ENCODE data around the gene EBNA1BP2. TPM values are rescaled to one million over a fixed set of nuclear protein-coding genes. Genes with fewer than 3 reads are reported as not detected.

Gene EBNA1BP2
- total and polyA plus RNA-seq, 2 of the 13 experiments (the other 11 are each of a cell fraction or from before 2014, with no cell fraction given), result 27.1 to 102 TPM

DNA sequence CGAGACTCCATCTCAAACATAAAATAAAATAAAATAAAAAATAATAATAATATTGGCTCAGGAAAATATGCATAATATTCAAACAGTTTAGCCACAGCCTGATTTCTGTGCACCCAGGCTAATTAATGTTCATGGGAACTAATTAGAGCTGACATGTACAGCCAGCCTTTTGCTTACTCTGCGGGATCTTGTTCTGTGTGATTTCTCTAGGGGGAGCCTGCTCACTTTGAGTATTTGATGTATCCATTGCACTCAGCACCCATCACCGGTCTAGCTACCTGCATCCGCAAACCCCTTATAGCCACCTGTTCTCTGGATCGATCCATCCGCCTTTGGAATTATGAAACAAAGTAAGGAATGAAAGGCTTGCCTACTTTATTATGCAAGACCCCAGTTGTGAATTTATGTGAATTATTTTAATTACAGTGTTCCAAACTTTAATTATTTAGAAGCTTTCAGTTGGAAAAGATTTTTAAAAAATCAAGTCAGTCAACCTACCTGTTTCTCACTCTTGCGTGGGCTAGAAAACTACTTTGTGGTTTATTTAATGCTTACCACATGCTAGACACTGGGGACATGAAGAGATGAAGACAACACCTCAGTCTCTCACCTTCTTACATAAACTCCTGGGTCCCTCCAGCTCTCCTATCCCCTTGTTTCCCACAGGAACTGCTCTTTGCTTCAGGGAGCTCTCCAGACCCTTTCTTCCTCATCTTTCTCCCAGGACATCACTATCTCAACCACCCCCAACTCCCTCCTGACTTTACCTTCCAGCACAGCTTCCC is 25.4 kb upstream of the EBNA1BP2 start:
- Histone ChIP-seq H3K9me3 (ENCODE audit: low read length) (peaks cover 8% of the 10 kb centered on the region; the same call in 1 of the 2 replicates), H3K27ac (ENCODE audit: extremely low read length, insufficient read depth, low read length) (no peak overlapping the region), H4K20me1 (ENCODE audit: insufficient read depth, low read length) (no peaks in the 10 kb centered on the region), H3K9ac (ENCODE audit: insufficient read depth, low read depth, low read length) (no peak overlapping the region), H3K79me2 (ENCODE audit: insufficient read depth, low read length) (no peaks in the 10 kb centered on the region), H3K36me3 (replicated peaks in 1 of 2; ENCODE audit: control insufficient read depth in 1 of 2, insufficient read depth in 2 of 2, low read length in 2 of 2) (no peaks in the 10 kb centered on the region), H3K4me1 (ENCODE audit: insufficient read depth, low read length) (peaks cover 28% of the 10 kb centered on the region), H3K4me3 (replicated peaks in 1 of 3; ENCODE audit: insufficient read depth in 1 of 3, low read depth in 2 of 3, low read length in 3 of 3) (no peak overlapping the region), H2AFZ (ENCODE audit: low read length) (no peak overlapping the region), H3K4me2 (ENCODE audit: low read depth, low read length) (no peak overlapping the region), H3K27me3 (ENCODE audit: control insufficient read depth in 1 of 2, insufficient read depth in 2 of 2, low read length in 2 of 2) (no peaks in the 10 kb centered on the region)
- BruUV-seq (replicated peaks), result no TSS peak
- TF ChIP-seq RNF2 (conservative IDR thresholded peaks at IDR 0.05; ENCODE audit: low read depth) (no peak), MAFK (conservative IDR thresholded peaks at IDR 0.05 in 1 of 2, IDR thresholded peaks at IDR 0.05 in 1 of 2; ENCODE audit: low read length in 2 of 2) (peak in 1 of 2 experiments; percentile 30; a peak in 2 of 4 replicates), CENPX (CRISPR knock-in tag; IDR thresholded peaks at IDR 0.05) (no peak), MAFF (IDR thresholded peaks at IDR 0.05; ENCODE audit: low read depth, low read length) (peak; percentile 12; the same call in 1 of the 2 replicates)
- TF ChIP-seq, protein P1, sequence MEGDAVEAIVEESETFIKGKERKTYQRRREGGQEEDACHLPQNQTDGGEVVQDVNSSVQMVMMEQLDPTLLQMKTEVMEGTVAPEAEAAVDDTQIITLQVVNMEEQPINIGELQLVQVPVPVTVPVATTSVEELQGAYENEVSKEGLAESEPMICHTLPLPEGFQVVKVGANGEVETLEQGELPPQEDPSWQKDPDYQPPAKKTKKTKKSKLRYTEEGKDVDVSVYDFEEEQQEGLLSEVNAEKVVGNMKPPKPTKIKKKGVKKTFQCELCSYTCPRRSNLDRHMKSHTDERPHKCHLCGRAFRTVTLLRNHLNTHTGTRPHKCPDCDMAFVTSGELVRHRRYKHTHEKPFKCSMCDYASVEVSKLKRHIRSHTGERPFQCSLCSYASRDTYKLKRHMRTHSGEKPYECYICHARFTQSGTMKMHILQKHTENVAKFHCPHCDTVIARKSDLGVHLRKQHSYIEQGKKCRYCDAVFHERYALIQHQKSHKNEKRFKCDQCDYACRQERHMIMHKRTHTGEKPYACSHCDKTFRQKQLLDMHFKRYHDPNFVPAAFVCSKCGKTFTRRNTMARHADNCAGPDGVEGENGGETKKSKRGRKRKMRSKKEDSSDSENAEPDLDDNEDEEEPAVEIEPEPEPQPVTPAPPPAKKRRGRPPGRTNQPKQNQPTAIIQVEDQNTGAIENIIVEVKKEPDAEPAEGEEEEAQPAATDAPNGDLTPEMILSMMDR (CRISPR knock-in tag; IDR thresholded peaks at IDR 0.05), result peak; percentile 24
- FAIRE-seq (no peak), DNase-seq (ENCODE audit: low spot score) (peak; percentile 24), ATAC-seq (0 out of 3 replicates have a peak, but pooled peaks have one; percentile 39)
- 73% methylated on average over 7 of the region's 7 CpGs for WGBS (ENCODE audit: low lambda C conversion rate)
- ChIA-PET CTCF (ENCODE audit: low intra/inter-chr PET ratio, low total read pairs) (no interaction called here), POLR2A (interaction anchor here (1.4 kb wide), 1 partner anchor 9 kb away, joined by 4 read pairs; no protein-coding TSS in a partner anchor)
- in situ Hi-C loops (cut with HindIII; ENCODE audit: extremely low pct_ligation_motif_present, low pct_unique_long_range_greater_than_20kb), result no loop called here
- intact Hi-C loops (cut with micrococcal nuclease; ENCODE audit: unreplicated experiment), result no loop called here

GRCh38 chr1:43194509-43194908 is 22.4 kb upstream of the EBNA1BP2 start:
- Histone ChIP-seq H2AFZ (ENCODE audit: low read length) (no peak overlapping the region), H3K4me1 (ENCODE audit: insufficient read depth, low read length) (peaks cover 6% of the 10 kb centered on the region; the same call in 1 of the 2 replicates), H3K4me3 (replicated peaks in 1 of 3; ENCODE audit: insufficient read depth in 1 of 3, low read depth in 2 of 3, low read length in 3 of 3) (no peak overlapping the region), H3K79me2 (ENCODE audit: insufficient read depth, low read length) (no peaks in the 10 kb centered on the region), H3K36me3 (replicated peaks in 1 of 2; ENCODE audit: control insufficient read depth in 1 of 2, insufficient read depth in 2 of 2, low read length in 2 of 2) (no peaks in the 10 kb centered on the region), H3K9ac (ENCODE audit: insufficient read depth, low read depth, low read length) (no peak overlapping the region), H3K4me2 (ENCODE audit: low read depth, low read length) (no peak overlapping the region), H3K27ac (ENCODE audit: extremely low read length, insufficient read depth, low read length) (no peak overlapping the region), H3K27me3 (ENCODE audit: control insufficient read depth in 1 of 2, insufficient read depth in 2 of 2, low read length in 2 of 2) (no peaks in the 10 kb centered on the region), H3K9me3 (ENCODE audit: low read length) (peaks cover 8% of the 10 kb centered on the region; the same call in 1 of the 2 replicates), H4K20me1 (ENCODE audit: insufficient read depth, low read length) (no peaks in the 10 kb centered on the region)
- intact Hi-C loops (cut with micrococcal nuclease; ENCODE audit: unreplicated experiment) (no loop called here), in situ Hi-C loops (cut with HindIII; ENCODE audit: extremely low pct_ligation_motif_present, low pct_unique_long_range_greater_than_20kb) (no loop called here)
- TF ChIP-seq ATF1 (CRISPR knock-in tag; IDR thresholded peaks at IDR 0.05) (no peak), ZNF160 (CRISPR knock-in tag; IDR thresholded peaks at IDR 0.05) (peak; percentile 88; the same call in 1 of the 2 replicates)
- DNase-seq (ENCODE audit: low spot score) (no peak), FAIRE-seq (no peak), ATAC-seq (no peak)
- BruUV-seq (replicated peaks), result no TSS peak
- POLR2A ChIA-PET, result no interaction called here
- CTCF ChIA-PET (ENCODE audit: low intra/inter-chr PET ratio, low total read pairs), result no interaction called here
